CD4-positive, CD25-positive, alpha-beta regulatory T cell (primary cell): Measurements from ENCODE around the gene ZAP70. TPM values are rescaled to one million over a fixed set of nuclear protein-coding genes. Genes with fewer than 3 reads are reported as not detected.

Experiments
- ATAC-seq, 2 donors: fragments of 150-1000 bp; cut with Tn5 transposase; one replicate each; pipeline ENCODE4 v1.10.0; 2021; ENCODE audit warnings: low read depth in 2 of 2, moderate number of reproducible peaks in 2 of 2, moderate library complexity in 1 of 2
- DNase-seq, 3 donors: peaks; one replicate each; pipeline versions ENCODE4 v3.0.0 to v3.0.0-alpha.2; 2012 to 2022; ENCODE audit warnings: mixed read lengths in 1 of 3
- H3K27ac ChIP-seq: one replicate; pipeline ENCODE4 v1.7.0; 2013; ENCODE audit warnings: mild to moderate bottlenecking, low read length; ENCODE audit not compliant: insufficient read depth, poor library complexity, severe bottlenecking
- H3K27me3 ChIP-seq: one replicate; pipeline ENCODE4 v1.7.0; 2013; ENCODE audit warnings: low read length; ENCODE audit not compliant: control insufficient read depth, insufficient read depth
- H3K36me3 ChIP-seq: one replicate; pipeline ENCODE4 v1.7.0; 2013; ENCODE audit warnings: mild to moderate bottlenecking, low read length, moderate library complexity; ENCODE audit not compliant: control insufficient read depth, insufficient read depth
- H3K4me1 ChIP-seq: 2 replicates; pipeline ENCODE4 v1.7.0; 2013; ENCODE audit warnings: mild to moderate bottlenecking, low read length; ENCODE audit not compliant: insufficient read depth, control insufficient read depth, poor library complexity, severe bottlenecking
- H3K4me3 ChIP-seq: one replicate; pipeline ENCODE4 v1.7.0; 2013; ENCODE audit warnings: low read depth, mild to moderate bottlenecking, low read length, moderate library complexity
- H3K9me3 ChIP-seq, 2 experiments: 1 replicate in 1 of 2; 2 replicates in 1 of 2; pipeline ENCODE4 v1.7.0; 2013; ENCODE audit warnings: low read length in 2 of 2, mild to moderate bottlenecking in 1 of 2, moderate library complexity in 1 of 2; ENCODE audit not compliant: control insufficient read depth in 2 of 2
- H3K27ac Mint-ChIP-seq, 3 donors: one replicate each; pipeline ENCODE4 v1.8.0; 2020 to 2022; ENCODE audit warnings: mild to moderate bottlenecking in 3 of 3, mixed read lengths in 3 of 3, moderate library complexity in 2 of 3
- H3K27me3 Mint-ChIP-seq: one replicate; pipeline ENCODE4 v1.8.0; 2022; ENCODE audit warnings: mild to moderate bottlenecking, mixed read lengths
- H3K36me3 Mint-ChIP-seq: one replicate; pipeline ENCODE4 v1.8.0; 2020; ENCODE audit warnings: mixed read lengths
- H3K4me1 Mint-ChIP-seq, 4 donors: one replicate each; pipeline ENCODE4 v1.8.0; 2020 to 2022; ENCODE audit warnings: mixed read lengths in 4 of 4, mild to moderate bottlenecking in 1 of 4
- H3K4me3 Mint-ChIP-seq, 4 donors: one replicate each; pipeline ENCODE4 v1.8.0; 2020 to 2022; ENCODE audit warnings: mild to moderate bottlenecking in 4 of 4, mixed read lengths in 4 of 4, moderate library complexity in 3 of 4
- H3K9me3 Mint-ChIP-seq, 7 donors: one replicate each; pipeline ENCODE4 v1.8.0; 2020 to 2022; ENCODE audit warnings: mixed read lengths in 7 of 7, mild to moderate bottlenecking in 3 of 7, moderate library complexity in 2 of 7
- polyA plus RNA-seq, 4 donors: library from polyadenylated mRNA; unstranded; fragments of 300-500 nt; fragmentation: Illumina TruSeq; gene quantifications; one replicate each; pipeline ENCODE4 v1.2.3, GENCODE V29; 2021
- total RNA-seq: library from RNA; stranded (reverse); gene quantifications from one replicate; pipeline ENCODE4 v1.2.3, GENCODE V29; 2022

Gene ZAP70
- total RNA-seq, result 431 TPM
- polyA plus RNA-seq, result 100 to 1,000 TPM; 104 to 144 (median 130) TPM

DNA sequence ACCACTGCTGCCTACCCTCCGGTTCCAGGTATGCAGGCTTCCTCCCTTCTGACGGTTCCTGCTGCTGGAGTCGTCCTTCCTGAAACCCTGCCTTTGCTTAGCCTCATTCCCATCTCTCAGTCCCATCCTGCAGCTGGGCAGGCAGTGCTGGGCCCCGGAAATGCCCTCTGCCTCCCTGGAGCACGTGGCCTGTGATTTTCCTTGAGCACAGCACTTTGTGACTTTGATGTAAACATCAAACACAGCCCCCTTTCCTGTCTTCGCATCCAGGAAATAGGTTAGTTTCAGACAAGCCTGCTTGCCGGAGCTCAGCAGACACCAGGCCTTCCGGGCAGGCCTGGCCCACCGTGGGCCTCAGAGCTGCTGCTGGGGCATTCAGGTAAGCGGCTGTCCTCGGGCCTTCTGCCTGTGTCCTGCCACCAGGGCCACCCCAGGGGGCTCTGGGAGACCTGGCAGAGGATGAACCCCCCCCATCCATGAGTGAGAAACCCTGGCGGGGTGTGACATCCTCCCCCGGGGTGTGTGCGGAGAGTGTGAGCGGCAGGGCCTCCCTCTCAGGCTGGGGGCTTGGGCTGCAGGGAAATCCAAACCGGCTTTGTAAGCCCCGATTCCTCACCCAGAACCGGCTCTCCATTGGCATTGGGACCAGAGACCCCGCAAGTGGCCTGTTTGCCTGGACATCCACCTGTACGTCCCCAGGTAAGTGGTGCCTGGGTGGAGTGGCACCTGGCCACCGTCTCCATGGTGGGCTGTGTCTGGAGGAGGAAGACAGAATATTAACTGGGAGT lies at the start of gene ZAP70:
ZAP70 (plus strand) TSS at position 281 of the 788 bp plus-strand sequence. CDS start 10,461 bp downstream, outside the sequence.
- H3K36me3 ChIP-seq, result no peaks in the 10 kb centered on the region
- Mint-ChIP-seq H3K4me1 (peaks cover 14 to 83% (median 56%) of the 10 kb centered on the region in 4 donors), H3K27me3 (no peaks in the 10 kb centered on the region), H3K4me3 (peak within 1 kb of the TSS; percentile 92 to 99 (median 96)), H3K36me3 (peaks cover 24% of the 10 kb centered on the region), H3K27ac (peak within 1 kb of the TSS; percentile 100), H3K9me3 (no peaks in the 10 kb centered on the region)
- DNase-seq (peak; percentile 56 to 91 (median 75)), ATAC-seq (peak; percentile 75 to 78)
- H3K4me1 ChIP-seq, result peaks cover 77% of the 10 kb centered on the region
- no peaks in the 10 kb centered on the region for H3K27me3 ChIP-seq
- H3K4me3 ChIP-seq, result peak within 1 kb of the TSS; percentile 93
- peak within 1 kb of the TSS; percentile 92 for H3K27ac ChIP-seq
- no peaks in the 10 kb centered on the region for H3K9me3 ChIP-seq

DNA sequence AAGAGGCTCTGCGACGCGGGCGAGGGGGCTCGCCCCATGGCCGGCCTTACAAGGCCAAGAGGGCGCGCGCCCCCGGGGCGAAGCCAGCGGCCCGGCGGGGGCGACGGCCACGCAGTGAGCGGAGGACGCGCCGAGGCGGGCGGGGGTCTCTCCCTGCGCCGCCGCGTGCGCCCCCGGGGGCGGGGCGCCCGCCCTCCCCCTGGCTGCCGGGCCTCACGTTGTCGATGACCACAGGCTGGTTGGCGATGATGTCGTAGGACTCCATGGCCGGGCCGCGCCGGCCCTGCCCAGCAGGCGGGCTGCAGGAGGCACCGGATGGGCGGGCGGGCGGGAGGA lies 49.8 kb upstream of the ZAP70 start:
- peak overlapping the region in 2 of 3 donors; percentile 72 to 99 for H3K27ac Mint-ChIP-seq

DNA sequence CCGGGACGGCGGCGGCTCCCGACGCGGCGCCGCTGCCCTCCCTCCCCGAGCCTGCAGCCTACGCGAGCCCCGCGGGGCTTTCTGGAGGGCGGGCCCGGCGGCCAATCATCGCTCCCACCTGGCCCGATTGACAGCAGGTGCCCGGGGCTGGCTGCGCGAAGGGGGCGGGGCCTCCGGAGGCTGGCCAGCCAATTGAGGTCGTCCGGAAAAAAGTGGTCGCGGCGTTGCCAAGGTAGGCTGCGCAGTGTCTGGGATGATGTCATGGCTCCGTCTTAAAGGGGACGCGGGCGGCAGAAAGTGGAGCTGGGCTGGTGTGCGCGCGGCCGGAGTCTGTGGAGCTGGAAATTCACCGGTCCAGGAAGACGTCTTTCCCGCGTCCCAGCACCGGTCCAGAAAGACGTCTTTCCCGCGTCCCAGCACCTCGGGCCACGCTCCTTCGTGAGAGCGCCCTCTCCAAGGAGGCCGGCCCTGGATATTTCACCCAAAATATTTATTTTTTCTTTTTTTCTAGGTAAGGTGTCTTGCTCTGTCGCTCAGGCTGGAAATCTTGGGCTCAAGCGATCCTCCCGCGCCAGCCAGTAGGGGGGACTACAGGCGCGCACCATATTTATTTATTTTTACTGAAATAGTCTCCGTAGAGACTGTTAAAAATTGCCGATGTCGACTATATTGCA lies 49.3 kb upstream of the ZAP70 start, which contains the start of gene ACTR1B:
ACTR1B (minus strand) TSS at position 83 of the 674 bp plus-strand sequence. CDS start 154 bp downstream, outside the sequence.
- Mint-ChIP-seq H3K36me3 (peaks cover 6% of the 10 kb centered on the region), H3K4me3 (peak within 1 kb of the TSS; percentile 96 to 99 (median 98)), H3K9me3 (no peaks in the 10 kb centered on the region), H3K4me1 (peaks cover 9 to 45% (median 23%) of the 10 kb centered on the region in 4 donors), H3K27me3 (peaks cover 8% of the 10 kb centered on the region), H3K27ac (peak within 1 kb of the TSS; percentile 72 to 99 (median 98))
- ATAC-seq (peak; percentile 89 to 91), DNase-seq (peak; percentile 97 to 99 (median 99))
- H3K27ac ChIP-seq, result peak within 1 kb of the TSS; percentile 96
- peak within 1 kb of the TSS; percentile 97 for H3K4me3 ChIP-seq
- H3K36me3 ChIP-seq, result peaks cover 4% of the 10 kb centered on the region
- H3K4me1 ChIP-seq, result peaks cover 36% of the 10 kb centered on the region
- no peaks in the 10 kb centered on the region for H3K27me3 ChIP-seq
- no peaks in the 10 kb centered on the region for H3K9me3 ChIP-seq

More for the DNA sequence above, 49.8 kb upstream of the ZAP70 start:
- Histone ChIP-seq H3K36me3 (peaks cover 6% of the 10 kb centered on the region), H3K9me3 (no peaks in the 10 kb centered on the region), H3K27me3 (no peaks in the 10 kb centered on the region), H3K4me3 (peak overlapping the region; percentile 97), H3K4me1 (peaks cover 36% of the 10 kb centered on the region), H3K27ac (peak overlapping the region; percentile 96)
- Mint-ChIP-seq H3K27me3 (peaks cover 8% of the 10 kb centered on the region), H3K36me3 (peaks cover 6% of the 10 kb centered on the region), H3K9me3 (no peaks in the 10 kb centered on the region), H3K4me1 (peaks cover 9 to 45% (median 23%) of the 10 kb centered on the region in 4 donors), H3K4me3 (peak overlapping the region in 3 of 4 donors; percentile 96 to 98 (median 97))
- ATAC-seq (no peak), DNase-seq (no peak)

DNA sequence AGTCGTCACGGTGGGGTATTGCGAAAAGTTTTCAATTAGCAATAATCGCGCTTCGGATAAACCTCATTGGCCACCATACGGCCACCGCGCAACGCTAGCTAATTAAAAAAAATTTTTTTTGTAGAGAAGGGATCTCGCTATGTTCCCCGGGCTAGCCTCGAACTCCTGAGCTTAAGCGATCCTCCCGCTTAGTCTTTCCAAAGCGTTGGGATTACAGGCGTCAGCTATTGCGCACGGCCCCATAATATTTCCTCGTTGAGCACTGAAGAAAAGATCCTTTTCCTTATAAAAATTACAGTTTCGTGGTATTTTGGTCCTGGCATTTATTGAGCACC lies 48.8 kb upstream of the ZAP70 start:
- H3K4me3 Mint-ChIP-seq, result peak overlapping the region; percentile 92 to 99 (median 94)
- H3K27me3 Mint-ChIP-seq, result peaks cover 8% of the 10 kb centered on the region
- Histone ChIP-seq H3K27ac (peak overlapping the region; percentile 96), H3K4me3 (peak overlapping the region; percentile 83), H3K4me1 (peaks cover 36% of the 10 kb centered on the region), H3K9me3 (no peaks in the 10 kb centered on the region), H3K36me3 (peaks cover 4% of the 10 kb centered on the region), H3K27me3 (no peaks in the 10 kb centered on the region)
- peaks cover 9 to 45% (median 23%) of the 10 kb centered on the region in 4 donors for H3K4me1 Mint-ChIP-seq
- peak overlapping the region in 2 of 3 donors; percentile 98 to 99 for H3K27ac Mint-ChIP-seq
- H3K9me3 Mint-ChIP-seq, result no peaks in the 10 kb centered on the region
- DNase-seq, result no peak
- ATAC-seq, result no peak
- H3K36me3 Mint-ChIP-seq, result peaks cover 6% of the 10 kb centered on the region

DNA sequence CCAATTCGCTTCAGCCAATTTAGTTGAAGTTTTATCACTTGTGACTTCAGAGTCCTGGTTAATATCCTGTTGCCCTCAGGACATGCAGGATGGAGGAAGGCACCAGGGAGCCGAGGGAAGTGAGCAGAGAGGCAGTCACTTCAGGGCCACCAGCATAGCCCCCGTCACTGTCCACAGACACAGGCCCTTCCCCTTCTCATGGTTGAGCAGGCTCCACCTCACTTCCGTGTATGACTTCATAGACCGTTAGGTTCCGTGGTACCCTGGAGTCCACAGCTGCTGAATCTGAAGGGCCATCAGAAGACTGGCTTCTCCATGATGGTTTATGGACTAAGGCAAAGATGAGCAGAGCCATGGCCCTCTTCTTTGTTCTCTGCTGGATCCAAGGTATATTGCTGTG lies 43.9 kb upstream of the ZAP70 start, which contains the start of gene C2orf92:
C2orf92 (plus strand) TSS at position 266 of the 400 bp plus-strand sequence; CDS start at position 342, 76 bp downstream.
- H3K27ac ChIP-seq, result no peak within 1 kb of the TSS
- H3K9me3 Mint-ChIP-seq, result no peaks in the 10 kb centered on the region
- DNase-seq, result no peak
- H3K36me3 ChIP-seq, result no peaks in the 10 kb centered on the region
- H3K27ac Mint-ChIP-seq, result peak within 1 kb of the TSS in 1 of 3 donors; percentile 41
- no peaks in the 10 kb centered on the region for H3K27me3 ChIP-seq
- H3K27me3 Mint-ChIP-seq, result no peaks in the 10 kb centered on the region
- no peak within 1 kb of the TSS for H3K4me3 ChIP-seq
- H3K9me3 ChIP-seq, result no peaks in the 10 kb centered on the region
- H3K4me3 Mint-ChIP-seq, result no peak within 1 kb of the TSS
- peaks cover 4 to 15% (median 8%) of the 10 kb centered on the region in 4 donors for H3K4me1 Mint-ChIP-seq
- peaks cover 7% of the 10 kb centered on the region for H3K4me1 ChIP-seq
- ATAC-seq, result peak in 1 of 2 donors; percentile 31
- H3K36me3 Mint-ChIP-seq, result peaks cover 6% of the 10 kb centered on the region

DNA sequence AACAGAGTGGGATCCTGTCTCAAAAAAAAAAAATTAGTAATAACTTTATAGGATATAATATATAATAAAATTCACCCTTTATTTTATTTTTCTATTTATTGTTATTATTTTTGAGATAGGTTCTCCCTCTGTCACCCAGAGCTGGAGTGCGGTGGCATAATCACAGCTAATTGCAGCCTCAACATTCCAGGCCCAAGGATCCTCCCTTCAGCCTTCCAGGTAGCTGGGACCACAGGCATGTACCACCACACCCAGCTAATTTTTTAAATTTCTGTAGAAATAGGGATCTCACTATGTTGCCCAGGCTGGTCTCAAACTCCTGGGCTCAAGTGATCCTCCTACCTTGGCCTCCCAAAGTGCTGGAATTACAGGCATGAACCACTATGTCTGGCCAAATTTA lies 42.9 kb upstream of the ZAP70 start:
- Histone ChIP-seq H3K27me3 (no peaks in the 10 kb centered on the region), H3K27ac (no peak overlapping the region), H3K4me3 (no peak overlapping the region), H3K4me1 (no peaks in the 10 kb centered on the region), H3K9me3 (no peaks in the 10 kb centered on the region), H3K36me3 (no peaks in the 10 kb centered on the region)
- Mint-ChIP-seq H3K27me3 (no peaks in the 10 kb centered on the region), H3K4me3 (no peak overlapping the region), H3K27ac (no peak overlapping the region), H3K36me3 (peaks cover 6% of the 10 kb centered on the region), H3K4me1 (peaks cover 0 to 5% (median 2%) of the 10 kb centered on the region in 4 donors), H3K9me3 (no peaks in the 10 kb centered on the region)
- DNase-seq (no peak), ATAC-seq (no peak)

DNA sequence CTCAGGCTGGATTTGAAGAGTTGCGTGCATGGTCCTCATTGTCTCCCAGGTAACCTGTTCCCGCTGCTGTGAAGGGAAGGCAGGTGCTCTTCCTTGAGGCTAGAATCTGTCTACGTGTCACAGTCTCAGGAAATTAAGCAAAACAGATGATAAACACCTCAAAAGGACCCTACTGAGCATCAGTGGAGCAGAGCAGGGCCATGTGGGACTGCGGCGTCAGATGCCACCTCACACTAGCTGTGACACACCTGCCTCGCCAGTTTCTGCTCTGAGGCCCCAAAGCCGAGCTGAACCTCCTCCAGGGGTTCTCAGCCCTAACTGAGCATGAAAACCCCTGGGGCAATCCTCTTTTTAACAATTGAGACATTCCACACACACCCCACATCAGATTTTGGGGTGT lies 41.9 kb upstream of the ZAP70 start:
- Mint-ChIP-seq H3K27me3 (no peaks in the 10 kb centered on the region), H3K4me1 (peaks cover 0 to 5% (median 2%) of the 10 kb centered on the region in 4 donors), H3K27ac (no peak overlapping the region), H3K36me3 (peaks cover 6% of the 10 kb centered on the region), H3K4me3 (no peak overlapping the region), H3K9me3 (no peaks in the 10 kb centered on the region)
- DNase-seq (no peak), ATAC-seq (no peak)
- no peak overlapping the region for H3K27ac ChIP-seq
- H3K4me1 ChIP-seq, result no peaks in the 10 kb centered on the region
- H3K36me3 ChIP-seq, result no peaks in the 10 kb centered on the region
- no peak overlapping the region for H3K4me3 ChIP-seq
- H3K9me3 ChIP-seq, result no peaks in the 10 kb centered on the region
- no peaks in the 10 kb centered on the region for H3K27me3 ChIP-seq
